HCT116 (cell line): ENCODE data around the gene CHDH. TPM values are rescaled to one million over a fixed set of nuclear protein-coding genes. Genes with fewer than 3 reads are reported as not detected.

Experiments used
- ATAC-seq: fragments of 200-7000 bp; cut with Tn5 transposase; 2 replicates; pipeline ENCODE4 v1.9.1; 2020; ENCODE audit warnings: mild to moderate bottlenecking, moderate library complexity
- BruUV-seq: library from RNA; stranded (reverse); fragments of 400-500 nt; replicated peaks from 2 replicates; lab custom pipeline; 2021; lab: Mats Ljungman, UMichigan
- CTCF ChIA-PET: fragments of 300-600 bp; sonication (Branson Sonifier 250); formaldehyde crosslinking; loops from one replicate; lab custom pipeline; 2021; ENCODE audit warnings: antibody characterized with exemption; lab: Charles Lee
- POLR2A ChIA-PET: fragments of 300-600, 350-600 bp; sonication (Branson Sonifier 250); formaldehyde crosslinking; loops from one replicate; lab custom pipeline; 2021; ENCODE audit warnings: antibody characterized with exemption; lab: Charles Lee
- RAD21 ChIA-PET, 2 experiments: fragments of 300-600 bp; sonication (Branson Sonifier 250); formaldehyde crosslinking; loops; one replicate each; lab custom pipeline; 2023; ENCODE audit warnings: low total read pairs in 2 of 2; ENCODE audit not compliant: uncharacterized antibody in 2 of 2, unreplicated experiment in 2 of 2, low non-redundant PET in 1 of 2; lab: Charles Lee
- DNase-seq: peaks from one replicate; pipeline ENCODE4 v3.0.0-alpha.2; 2010; ENCODE audit warnings: low read depth, low spot score
- H2AFZ ChIP-seq: fragments of 200-600 bp; shearing (Covaris generic), sonication (generic); 2 replicates; pipeline ENCODE4 v1.6.1; 2017; ENCODE audit warnings: low read depth, mixed run types, mixed read lengths, antibody characterized with exemption, low read length; ENCODE audit not compliant: poor library complexity, severe bottlenecking
- H3K27ac ChIP-seq: 2 replicates; pipeline ENCODE4 v1.5.1; 2012; ENCODE audit warnings: low read depth, low read length
- H3K27me3 ChIP-seq: fragments of 200-600 bp; sonication (generic); 2 replicates; pipeline ENCODE4 v1.6.1; 2016; ENCODE audit warnings: mixed run types, low read length, mixed read lengths; ENCODE audit not compliant: insufficient read depth
- H3K36me3 ChIP-seq, 2 experiments: fragments of 200-500 bp in 1 of 2; fragments of 200-600 bp in 1 of 2; sonication (Bioruptor generic) in 1 of 2; sonication (generic) in 1 of 2; 2 replicates each; pipeline versions ENCODE4 v1.5.1 to v1.6.1; 2014 to 2016; ENCODE audit warnings: low read length in 2 of 2, inconsistent platforms in 1 of 2, mixed read lengths in 1 of 2, mixed run types in 1 of 2; ENCODE audit not compliant: insufficient read depth in 2 of 2, control insufficient read depth in 1 of 2
- H3K4me1 ChIP-seq, 2 experiments: fragments of 200-600 bp in 1 of 2; sonication (generic) in 1 of 2; 2 replicates each; pipeline versions ENCODE4 v1.5.1 to v1.6.1; 2012 to 2017; ENCODE audit warnings: low read length in 2 of 2, inconsistent platforms in 1 of 2, mild to moderate bottlenecking in 1 of 2, mixed read lengths in 1 of 2, mixed run types in 1 of 2, moderate library complexity in 1 of 2; ENCODE audit not compliant: insufficient read depth in 2 of 2, control insufficient read depth in 1 of 2
- H3K4me2 ChIP-seq: fragments of 200-600 bp; sonication (generic); 2 replicates; pipeline ENCODE4 v1.6.1; 2017; ENCODE audit warnings: mixed run types, low read length, mixed read lengths
- H3K4me3 ChIP-seq, 2 experiments: fragments of 200-600 bp in 1 of 2; sonication (generic) in 1 of 2; replicated peaks in 1 of 2; 2 replicates each; pipeline ENCODE4 v1.5.1; 2011 to 2016; ENCODE audit warnings: low read length in 2 of 2, control low read depth in 1 of 2, low read depth in 1 of 2, mild to moderate bottlenecking in 1 of 2, mixed read lengths in 1 of 2, mixed run types in 1 of 2
- H3K79me2 ChIP-seq: fragments of 200-600 bp; sonication (generic); 2 replicates; pipeline ENCODE4 v1.6.1; 2017; ENCODE audit warnings: mild to moderate bottlenecking, mixed run types, low read length, moderate library complexity, mixed read lengths; ENCODE audit not compliant: insufficient read depth
- H3K9ac ChIP-seq: fragments of 200-600 bp; sonication (generic); 2 replicates; pipeline ENCODE4 v1.6.1; 2016; ENCODE audit warnings: low read length, mixed read lengths
- H3K9me2 ChIP-seq: fragments of 200-600 bp; sonication (generic), shearing (Covaris generic); 2 replicates; pipeline ENCODE4 v1.6.1; 2017; ENCODE audit warnings: mixed run types, mild to moderate bottlenecking, moderate library complexity; ENCODE audit not compliant: insufficient read depth
- H3K9me3 ChIP-seq, 2 experiments: fragments of 200-500 bp in 1 of 2; fragments of 200-600 bp in 1 of 2; sonication (Bioruptor generic) in 1 of 2; sonication (generic) in 1 of 2; 2 replicates each; pipeline ENCODE4 v1.6.1; 2014 to 2017; ENCODE audit warnings: low read length in 2 of 2, mixed read lengths in 2 of 2, inconsistent platforms in 1 of 2, low read depth in 1 of 2, mild to moderate bottlenecking in 1 of 2, mixed run types in 1 of 2, moderate library complexity in 1 of 2; ENCODE audit not compliant: control insufficient read depth in 1 of 2, insufficient read depth in 1 of 2
- H4K20me1 ChIP-seq: fragments of 200-600 bp; sonication (generic), shearing (Covaris generic); 2 replicates; pipeline ENCODE4 v1.6.1; 2017; ENCODE audit warnings: mixed run types, mild to moderate bottlenecking, moderate library complexity; ENCODE audit not compliant: insufficient read depth
- CEBPB ChIP-seq: IDR thresholded peaks from 2 replicates; pipeline ENCODE4 v1.6.1; 2012; ENCODE audit warnings: low read depth
- POLR2A ChIP-seq: IDR thresholded peaks from 2 replicates; pipeline ENCODE4 v1.7.0; 2011; ENCODE audit warnings: borderline replicate concordance; ENCODE audit not compliant: insufficient read depth, insufficient read length; ENCODE audit errors: extremely low read depth
- POLR2AphosphoS5 ChIP-seq: IDR thresholded peaks from 2 replicates; pipeline ENCODE4 v1.6.1; 2011; ENCODE audit warnings: mild to moderate bottlenecking, low read depth, low read length, moderate library complexity
- REST ChIP-seq: IDR thresholded peaks from 2 replicates; pipeline ENCODE4 v1.6.1; 2012; ENCODE audit warnings: low read depth
- SRF ChIP-seq: IDR thresholded peaks from 2 replicates; pipeline ENCODE4 v1.6.1; 2012; ENCODE audit warnings: low read depth
- YY1 ChIP-seq: IDR thresholded peaks from 2 replicates; pipeline ENCODE4 v1.6.1; 2011; ENCODE audit warnings: low read length, low read depth, moderate library complexity, mild to moderate bottlenecking; ENCODE audit not compliant: insufficient replicate concordance; ENCODE audit errors: extremely low read depth
- ZBTB33 ChIP-seq: IDR thresholded peaks from 2 replicates; pipeline ENCODE4 v1.6.1; 2011; ENCODE audit warnings: mild to moderate bottlenecking, low read length, moderate library complexity; ENCODE audit not compliant: insufficient replicate concordance; ENCODE audit errors: extremely low read depth
- intact Hi-C: fragments of 100-400 bp; cut with micrococcal nuclease; formaldehyde crosslinking; loops from 2 replicates; pipeline ENCODE4 v1.10.0; 2022
- total RNA-seq: library from RNA; stranded (reverse); gene quantifications from one replicate; pipeline ENCODE4 v1.2.1, GENCODE V29; 2021; ENCODE audit not compliant: unreplicated experiment

CHDH gene
- total RNA-seq, 1 experiment from 2014 or later: 10.8 TPM

- no TSS peak for BruUV-seq
- POLR2A ChIA-PET: no interaction called here
- TF ChIP-seq POLR2A (no peak), YY1 (no peak), SRF (no peak), CEBPB (no peak), POLR2AphosphoS5 (no peak), REST (no peak), ZBTB33 (no peak)
- TF ChIP-seq, all 23 proteins: peak for 0
- no peak for ATAC-seq
- Histone ChIP-seq H3K27ac (no peak overlapping the region), H3K9ac (no peak overlapping the region), H3K27me3 (no peaks in the 10 kb centered on the region), H3K36me3 (no peaks in the 10 kb centered on the region), H3K9me3 (no peaks in the 10 kb centered on the region), H2AFZ (no peak overlapping the region), H3K9me2 (no peaks in the 10 kb centered on the region), H4K20me1 (no peaks in the 10 kb centered on the region), H3K4me2 (no peak overlapping the region), H3K4me1 (peaks cover 12 to 26% of the 10 kb centered on the region in 2 experiments), H3K79me2 (no peaks in the 10 kb centered on the region), H3K4me3 (no peak overlapping the region)
- ChIA-PET RAD21 (no interaction called here), CTCF (no interaction called here)
- intact Hi-C loops: no loop called here
- DNase-seq: no peak
Observed at GRCh38 chr3:53807117-53807810, 39.0 kb downstream of the CHDH start.
